ENCODE results near the gene PPP1R2B. TPM values are rescaled to one million over a fixed set of nuclear protein-coding genes. Genes with fewer than 3 reads are reported as not detected.

PPP1R2B gene
- total and polyA plus RNA-seq, 3 donors from 2014 or later: 7.4 to 43.6 (median 12.1) TPM

- H3K9me3 ChIP-seq: no peaks in the 10 kb centered on the region
- H3K27ac ChIP-seq: no peak overlapping the region
- no peak for DNase-seq
- 81 to 85% methylated on average over 2 of the region's 2 CpGs for WGBS, 2 donors
- H3K27me3 ChIP-seq: no peaks in the 10 kb centered on the region
- no peak for TF ChIP-seq CTCF (IDR thresholded peaks at IDR 0.05)
- no peak for TF ChIP-seq POLR2A (IDR thresholded peaks at IDR 0.05)
- H3K4me3 ChIP-seq: no peak overlapping the region
- no peaks in the 10 kb centered on the region for H3K36me3 ChIP-seq (ENCODE audit: low read depth, missing control alignments)
- H3K4me1 ChIP-seq: no peaks in the 10 kb centered on the region
- intact Hi-C loops (cut with DNase I; ENCODE audit: low total_unique reads): no loop called here
Observed at GRCh38 chr5:156888520-156888919, 38.4 kb downstream of the PPP1R2B start.

GRCh38 chr5:156892223-156892622 is 42.1 kb downstream of the PPP1R2B start:
- H3K4me3 ChIP-seq: no peak overlapping the region
- H3K4me1 ChIP-seq: no peaks in the 10 kb centered on the region
- H3K36me3 ChIP-seq (ENCODE audit: low read depth, missing control alignments): no peaks in the 10 kb centered on the region
- H3K27me3 ChIP-seq: no peaks in the 10 kb centered on the region
- TF ChIP-seq POLR2A (IDR thresholded peaks at IDR 0.05) (no peak), CTCF (IDR thresholded peaks at IDR 0.05) (no peak)
- no peaks in the 10 kb centered on the region for H3K9me3 ChIP-seq
- intact Hi-C loops (cut with DNase I; ENCODE audit: low total_unique reads): no loop called here
- WGBS, 2 donors: 75 to 88% methylated on average over 1 of the region's 1 CpG
- no peak for DNase-seq
- no peak overlapping the region for H3K27ac ChIP-seq

- Histone ChIP-seq H3K4me1 (no peaks in the 10 kb centered on the region), H3K27me3 (no peaks in the 10 kb centered on the region), H3K36me3 (ENCODE audit: low read depth, missing control alignments) (no peaks in the 10 kb centered on the region), H3K9me3 (no peaks in the 10 kb centered on the region), H3K27ac (no peak overlapping the region), H3K4me3 (no peak overlapping the region)
- 84 to 89% methylated on average over 4 of the region's 4 CpGs for WGBS, 2 donors
- intact Hi-C loops (cut with DNase I; ENCODE audit: low total_unique reads): no loop called here
- TF ChIP-seq CTCF (IDR thresholded peaks at IDR 0.05) (no peak), POLR2A (IDR thresholded peaks at IDR 0.05) (no peak)
- no peak for DNase-seq
Observed at GRCh38 chr5:156892864-156893263, 42.8 kb downstream of the PPP1R2B start.

- TF ChIP-seq CTCF (IDR thresholded peaks at IDR 0.05) (no peak), POLR2A (IDR thresholded peaks at IDR 0.05) (no peak)
- H3K36me3 ChIP-seq (ENCODE audit: low read depth, missing control alignments): no peaks in the 10 kb centered on the region
Observed at GRCh38 chr5:156893517-156893916, 43.4 kb downstream of the PPP1R2B start.

GRCh38 chr5:156896546-156896945 is 46.5 kb downstream of the PPP1R2B start:
- 86 to 91% methylated on average over 7 of the region's 7 CpGs for WGBS, 2 donors
- no peaks in the 10 kb centered on the region for H3K36me3 ChIP-seq (ENCODE audit: low read depth, missing control alignments)
- DNase-seq: no peak

More at GRCh38 chr5:156893517-156893916, 43.4 kb downstream of the PPP1R2B start:
- Histone ChIP-seq H3K9me3 (no peaks in the 10 kb centered on the region), H3K27ac (no peak overlapping the region), H3K4me1 (no peaks in the 10 kb centered on the region), H3K27me3 (no peaks in the 10 kb centered on the region), H3K4me3 (no peak overlapping the region)
- intact Hi-C loops (cut with DNase I; ENCODE audit: low total_unique reads): no loop called here
- DNase-seq: no peak
- WGBS, 2 donors: 42 to 43% methylated on average over 1 of the region's 1 CpG

More at GRCh38 chr5:156896546-156896945, 46.5 kb downstream of the PPP1R2B start:
- no peak for TF ChIP-seq POLR2A (IDR thresholded peaks at IDR 0.05)
- TF ChIP-seq CTCF (IDR thresholded peaks at IDR 0.05): no peak
- H3K9me3 ChIP-seq: no peaks in the 10 kb centered on the region
- intact Hi-C loops (cut with DNase I; ENCODE audit: low total_unique reads): no loop called here
- no peaks in the 10 kb centered on the region for H3K27me3 ChIP-seq
- H3K4me1 ChIP-seq: no peaks in the 10 kb centered on the region
- H3K27ac ChIP-seq: no peak overlapping the region
- H3K4me3 ChIP-seq: no peak overlapping the region
